SU-DHL-6 (cell line): ENCODE data around the gene TMEM239.

ENCODE experiments used
- EZH2phosphoT487 ChIP-seq: fragments of 200-600 bp; sonication (generic), shearing (Covaris generic); conservative IDR thresholded peaks from 2 replicates; pipeline ENCODE4 v1.6.1; 2018; ENCODE audit warnings: mild to moderate bottlenecking, antibody characterized with exemption, low read length, moderate library complexity, mixed read lengths
- TF ChIP-seq, protein P1 (sequence below): fragments of 200-600 bp; sonication (generic); IDR thresholded peaks from one replicate; pipeline ENCODE4 v1.5.1; 2017; ENCODE audit warnings: antibody characterized with exemption, mild to moderate bottlenecking, low read length, moderate library complexity; ENCODE audit not compliant: insufficient read depth, poor library complexity, severe bottlenecking

DNA sequence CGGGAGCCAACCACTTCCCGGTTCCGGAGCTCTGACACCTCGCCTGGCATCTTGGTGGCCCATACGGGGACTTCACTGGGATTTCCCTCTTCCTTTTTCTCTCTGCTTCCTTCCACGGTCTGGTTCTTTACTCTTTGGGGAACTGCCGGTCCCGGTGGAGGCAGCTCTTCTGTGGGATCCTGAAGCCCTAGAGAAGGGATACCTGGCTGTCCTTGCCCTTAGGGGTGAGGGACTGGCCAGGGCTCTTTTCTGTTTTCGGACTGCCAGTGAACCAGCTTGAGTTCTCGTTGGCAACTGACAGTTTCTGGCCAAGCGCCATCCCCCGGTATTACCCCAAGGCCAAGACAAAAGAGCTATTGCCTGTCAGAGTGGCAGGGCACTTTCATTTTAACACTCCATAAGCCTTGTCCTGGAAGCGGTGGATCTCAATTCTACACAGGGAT, 14.9 kb upstream of the TMEM239 start:
- TF ChIP-seq, protein P1, sequence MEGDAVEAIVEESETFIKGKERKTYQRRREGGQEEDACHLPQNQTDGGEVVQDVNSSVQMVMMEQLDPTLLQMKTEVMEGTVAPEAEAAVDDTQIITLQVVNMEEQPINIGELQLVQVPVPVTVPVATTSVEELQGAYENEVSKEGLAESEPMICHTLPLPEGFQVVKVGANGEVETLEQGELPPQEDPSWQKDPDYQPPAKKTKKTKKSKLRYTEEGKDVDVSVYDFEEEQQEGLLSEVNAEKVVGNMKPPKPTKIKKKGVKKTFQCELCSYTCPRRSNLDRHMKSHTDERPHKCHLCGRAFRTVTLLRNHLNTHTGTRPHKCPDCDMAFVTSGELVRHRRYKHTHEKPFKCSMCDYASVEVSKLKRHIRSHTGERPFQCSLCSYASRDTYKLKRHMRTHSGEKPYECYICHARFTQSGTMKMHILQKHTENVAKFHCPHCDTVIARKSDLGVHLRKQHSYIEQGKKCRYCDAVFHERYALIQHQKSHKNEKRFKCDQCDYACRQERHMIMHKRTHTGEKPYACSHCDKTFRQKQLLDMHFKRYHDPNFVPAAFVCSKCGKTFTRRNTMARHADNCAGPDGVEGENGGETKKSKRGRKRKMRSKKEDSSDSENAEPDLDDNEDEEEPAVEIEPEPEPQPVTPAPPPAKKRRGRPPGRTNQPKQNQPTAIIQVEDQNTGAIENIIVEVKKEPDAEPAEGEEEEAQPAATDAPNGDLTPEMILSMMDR: no peak
- no peak for TF ChIP-seq EZH2phosphoT487
